ENCODE data around the gene UPF2.
"Not testable (repeated sequence)": the region's sequence is repeated elsewhere in the genome, so short reads cannot be mapped to it uniquely, and the experiment has no call there.

The UPF2 gene, protein sequence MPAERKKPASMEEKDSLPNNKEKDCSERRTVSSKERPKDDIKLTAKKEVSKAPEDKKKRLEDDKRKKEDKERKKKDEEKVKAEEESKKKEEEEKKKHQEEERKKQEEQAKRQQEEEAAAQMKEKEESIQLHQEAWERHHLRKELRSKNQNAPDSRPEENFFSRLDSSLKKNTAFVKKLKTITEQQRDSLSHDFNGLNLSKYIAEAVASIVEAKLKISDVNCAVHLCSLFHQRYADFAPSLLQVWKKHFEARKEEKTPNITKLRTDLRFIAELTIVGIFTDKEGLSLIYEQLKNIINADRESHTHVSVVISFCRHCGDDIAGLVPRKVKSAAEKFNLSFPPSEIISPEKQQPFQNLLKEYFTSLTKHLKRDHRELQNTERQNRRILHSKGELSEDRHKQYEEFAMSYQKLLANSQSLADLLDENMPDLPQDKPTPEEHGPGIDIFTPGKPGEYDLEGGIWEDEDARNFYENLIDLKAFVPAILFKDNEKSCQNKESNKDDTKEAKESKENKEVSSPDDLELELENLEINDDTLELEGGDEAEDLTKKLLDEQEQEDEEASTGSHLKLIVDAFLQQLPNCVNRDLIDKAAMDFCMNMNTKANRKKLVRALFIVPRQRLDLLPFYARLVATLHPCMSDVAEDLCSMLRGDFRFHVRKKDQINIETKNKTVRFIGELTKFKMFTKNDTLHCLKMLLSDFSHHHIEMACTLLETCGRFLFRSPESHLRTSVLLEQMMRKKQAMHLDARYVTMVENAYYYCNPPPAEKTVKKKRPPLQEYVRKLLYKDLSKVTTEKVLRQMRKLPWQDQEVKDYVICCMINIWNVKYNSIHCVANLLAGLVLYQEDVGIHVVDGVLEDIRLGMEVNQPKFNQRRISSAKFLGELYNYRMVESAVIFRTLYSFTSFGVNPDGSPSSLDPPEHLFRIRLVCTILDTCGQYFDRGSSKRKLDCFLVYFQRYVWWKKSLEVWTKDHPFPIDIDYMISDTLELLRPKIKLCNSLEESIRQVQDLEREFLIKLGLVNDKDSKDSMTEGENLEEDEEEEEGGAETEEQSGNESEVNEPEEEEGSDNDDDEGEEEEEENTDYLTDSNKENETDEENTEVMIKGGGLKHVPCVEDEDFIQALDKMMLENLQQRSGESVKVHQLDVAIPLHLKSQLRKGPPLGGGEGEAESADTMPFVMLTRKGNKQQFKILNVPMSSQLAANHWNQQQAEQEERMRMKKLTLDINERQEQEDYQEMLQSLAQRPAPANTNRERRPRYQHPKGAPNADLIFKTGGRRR

DNA sequence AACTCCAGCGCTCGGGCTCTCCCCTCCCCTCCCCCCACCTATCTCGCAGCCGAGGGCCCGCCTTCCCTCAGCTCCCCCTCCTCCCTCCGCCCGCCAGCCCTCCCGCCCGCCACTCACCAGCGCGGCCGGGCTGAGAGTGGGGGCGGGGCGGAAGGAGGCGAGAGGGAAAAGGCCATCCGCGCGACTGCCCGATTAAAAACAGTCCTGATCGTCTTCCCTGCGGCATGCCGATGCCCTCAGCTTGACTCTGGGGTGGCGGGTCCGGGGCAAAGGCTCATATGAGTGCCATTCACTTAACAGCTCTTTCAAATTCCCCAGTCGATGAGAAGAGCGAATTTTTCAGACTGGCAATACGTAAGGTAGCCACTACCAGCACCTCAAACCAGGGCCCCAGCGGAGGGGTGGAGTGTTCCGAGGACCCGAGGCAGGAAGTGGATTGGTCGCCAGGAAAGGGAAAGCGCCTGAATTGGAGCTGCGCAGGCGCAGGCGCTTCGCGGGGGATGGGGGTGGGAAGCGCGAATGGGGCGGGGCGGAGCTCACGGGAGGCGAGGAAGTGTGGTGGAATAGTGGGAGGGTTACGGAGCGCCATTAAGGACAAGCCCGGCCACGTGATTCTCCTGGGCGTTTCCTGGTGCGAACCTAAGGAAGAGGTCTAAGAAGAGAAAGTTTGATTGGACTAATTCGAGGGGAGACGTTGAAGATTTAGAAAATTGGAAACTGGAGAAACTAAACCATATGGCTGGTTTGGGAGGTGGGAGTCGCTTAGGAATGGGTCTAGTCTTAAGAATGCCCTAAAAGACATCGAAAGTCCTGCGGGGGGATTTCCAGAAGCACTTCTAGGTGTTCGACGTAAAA is at the start of gene UPF2:
UPF2 (minus strand) TSS at position 13 of the 855 bp plus-strand sequence. CDS start 7,386 bp downstream, outside the sequence.
- peak; percentile 99 for DNase-seq

DNA sequence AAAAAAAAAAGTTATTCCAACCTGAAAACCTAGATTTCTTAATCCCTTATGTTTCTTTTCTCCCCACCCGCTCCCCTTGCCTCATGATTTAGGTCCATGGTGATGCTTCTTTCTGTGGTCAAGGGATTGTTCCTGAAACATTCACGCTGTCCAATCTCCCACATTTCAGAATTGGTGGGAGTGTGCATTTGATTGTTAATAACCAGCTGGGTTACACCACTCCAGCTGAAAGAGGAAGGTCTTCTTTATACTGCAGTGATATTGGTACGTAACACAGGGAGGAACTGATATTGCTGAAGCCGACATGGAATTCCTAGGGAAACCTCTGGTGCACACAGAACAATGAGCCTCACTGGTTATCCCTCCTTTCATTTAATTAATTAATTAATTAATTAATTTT is 48.8 kb upstream of the UPF2 start:
- DNase-seq: no peak

DNA sequence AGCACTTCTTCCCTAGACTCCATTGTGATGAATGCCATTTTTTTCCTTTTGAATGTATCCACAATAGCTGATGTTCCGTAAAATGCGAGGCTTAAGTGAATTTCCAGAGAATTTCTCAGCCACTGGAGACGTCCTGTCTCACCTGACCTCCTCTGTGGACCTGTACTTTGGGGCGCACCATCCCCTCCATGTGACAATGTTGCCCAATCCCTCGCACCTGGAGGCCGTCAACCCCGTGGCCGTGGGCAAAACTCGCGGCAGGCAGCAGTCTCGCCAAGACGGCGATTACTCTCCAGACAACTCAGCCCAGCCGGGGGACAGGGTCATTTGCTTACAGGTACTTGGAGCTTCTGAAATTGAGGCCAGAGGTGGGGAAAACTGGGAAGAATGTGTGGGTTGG is 46.3 kb upstream of the UPF2 start:
- DNase-seq: no peak

DNA sequence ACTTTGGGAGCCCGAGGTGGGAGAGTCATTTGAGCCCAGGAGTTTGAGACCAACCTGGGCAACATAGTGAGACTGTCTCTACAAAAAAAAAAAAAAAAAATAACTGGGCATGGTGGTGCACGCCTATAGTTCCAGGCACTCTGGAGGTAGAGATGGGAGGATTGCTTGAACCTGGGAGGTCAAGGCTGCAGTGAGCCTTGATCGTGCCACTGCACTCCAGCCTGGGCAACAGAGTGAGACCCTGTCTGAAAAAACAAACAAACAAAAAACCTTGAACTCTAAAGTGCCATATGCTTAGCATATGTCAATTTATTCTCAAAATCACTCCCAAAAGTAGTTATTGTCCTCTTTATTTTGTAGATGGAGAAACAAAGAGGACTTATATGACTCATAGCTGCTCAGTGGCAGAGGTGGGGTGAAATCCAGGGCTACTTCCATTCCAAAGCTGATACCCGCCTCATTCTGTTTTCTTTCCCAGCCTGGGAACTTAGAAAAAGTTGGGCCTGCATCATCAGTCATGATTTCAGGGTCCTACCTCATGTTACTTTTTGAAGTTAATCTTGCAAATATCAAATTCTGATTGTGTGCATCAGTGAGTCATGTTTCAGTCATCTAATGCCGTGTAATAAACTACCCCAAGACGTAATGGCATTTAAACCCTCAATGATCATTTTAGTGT is 39.4 kb upstream of the UPF2 start:
- no peak for DNase-seq

DNA sequence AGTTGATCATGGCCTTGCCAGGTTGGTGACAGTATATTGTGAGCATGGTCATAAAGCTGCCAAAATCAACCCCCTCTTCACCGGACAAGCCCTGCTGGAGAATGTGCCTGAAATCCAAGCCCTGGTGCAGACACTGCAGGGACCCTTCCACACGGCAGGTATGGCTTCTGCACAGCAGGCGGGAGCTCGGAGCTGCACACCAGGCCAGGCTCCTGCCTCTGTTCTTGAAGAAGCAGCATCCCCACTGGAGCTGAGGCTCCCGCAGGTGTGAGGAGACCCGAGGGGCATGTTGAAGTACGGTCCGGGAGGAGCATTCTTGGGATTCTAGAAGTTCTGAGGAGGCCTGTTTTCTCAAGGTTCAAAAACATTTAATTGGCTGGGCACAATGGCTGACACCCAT is 38.9 kb upstream of the UPF2 start:
- no peak for DNase-seq

DNA sequence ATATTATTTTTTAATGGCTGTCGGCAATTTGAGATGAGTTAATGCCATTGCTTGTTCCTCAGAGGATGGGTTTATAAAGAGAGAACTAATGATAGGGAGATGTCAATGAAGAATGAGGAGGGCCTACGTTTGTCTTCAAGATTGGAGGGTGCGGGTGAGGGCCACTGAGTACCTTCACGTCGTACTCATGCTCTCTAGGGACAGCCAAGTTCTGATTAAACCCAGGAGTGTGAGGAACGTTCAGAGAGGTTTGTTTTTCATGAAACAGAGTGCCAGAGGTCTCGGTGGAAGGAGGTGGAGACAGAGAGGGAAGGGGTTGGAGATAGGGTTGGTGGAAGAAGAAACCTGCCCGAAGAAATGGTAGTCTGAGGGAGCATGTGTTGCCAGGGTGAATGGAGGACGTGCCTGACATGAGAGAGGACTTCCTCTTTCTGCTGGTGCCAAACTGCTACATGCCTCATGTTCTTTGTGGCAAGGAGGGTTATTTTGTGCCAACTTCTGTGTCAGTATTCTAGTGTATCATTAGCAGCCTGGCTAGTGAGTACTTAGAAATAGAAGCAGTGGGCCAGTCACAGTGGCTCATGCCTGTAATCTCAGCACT is 35.1 kb upstream of the UPF2 start:
- DNase-seq: peak; percentile 39

DNA sequence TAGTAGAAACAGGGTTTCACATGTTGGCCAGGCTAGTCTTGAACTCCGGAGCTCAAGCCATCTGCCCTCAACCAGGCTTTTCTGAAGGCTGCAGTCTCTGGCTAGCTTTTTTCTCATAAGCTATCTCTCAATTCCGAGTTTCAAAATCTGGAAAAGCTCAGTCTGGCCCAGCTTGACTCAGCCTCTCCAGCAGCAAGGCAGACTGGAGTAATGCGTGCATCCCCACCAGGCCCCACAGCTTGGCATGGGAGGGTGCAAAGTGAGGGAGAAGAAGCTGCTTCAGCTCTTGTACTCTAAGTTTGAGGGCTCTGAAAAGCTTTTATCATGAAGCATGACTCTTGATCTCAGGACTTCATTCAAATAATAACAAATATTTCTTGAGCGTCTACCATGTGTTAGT is 30.9 kb upstream of the UPF2 start:
- no peak for DNase-seq

DNA sequence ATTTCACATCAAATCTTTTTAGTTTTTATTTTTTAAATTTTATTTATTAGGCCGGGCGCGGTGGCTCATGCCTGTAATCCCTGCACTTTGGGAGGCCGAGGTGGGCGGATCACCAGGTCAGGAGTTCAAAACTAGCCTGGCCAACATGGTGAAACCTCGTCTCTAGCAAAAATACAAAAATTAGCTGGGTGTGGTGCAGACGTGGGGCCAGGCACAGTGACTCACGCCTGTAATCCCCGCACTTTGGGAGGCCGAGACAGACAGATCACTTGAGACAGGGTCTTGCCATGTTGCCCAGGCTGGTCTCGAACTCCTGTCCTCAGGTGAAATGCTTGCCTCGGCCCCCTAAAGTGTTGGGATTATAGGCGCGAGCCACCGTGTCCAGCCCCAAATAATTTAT is 28.8 kb upstream of the UPF2 start:
- DNase-seq: not testable (repeated sequence)

DNA sequence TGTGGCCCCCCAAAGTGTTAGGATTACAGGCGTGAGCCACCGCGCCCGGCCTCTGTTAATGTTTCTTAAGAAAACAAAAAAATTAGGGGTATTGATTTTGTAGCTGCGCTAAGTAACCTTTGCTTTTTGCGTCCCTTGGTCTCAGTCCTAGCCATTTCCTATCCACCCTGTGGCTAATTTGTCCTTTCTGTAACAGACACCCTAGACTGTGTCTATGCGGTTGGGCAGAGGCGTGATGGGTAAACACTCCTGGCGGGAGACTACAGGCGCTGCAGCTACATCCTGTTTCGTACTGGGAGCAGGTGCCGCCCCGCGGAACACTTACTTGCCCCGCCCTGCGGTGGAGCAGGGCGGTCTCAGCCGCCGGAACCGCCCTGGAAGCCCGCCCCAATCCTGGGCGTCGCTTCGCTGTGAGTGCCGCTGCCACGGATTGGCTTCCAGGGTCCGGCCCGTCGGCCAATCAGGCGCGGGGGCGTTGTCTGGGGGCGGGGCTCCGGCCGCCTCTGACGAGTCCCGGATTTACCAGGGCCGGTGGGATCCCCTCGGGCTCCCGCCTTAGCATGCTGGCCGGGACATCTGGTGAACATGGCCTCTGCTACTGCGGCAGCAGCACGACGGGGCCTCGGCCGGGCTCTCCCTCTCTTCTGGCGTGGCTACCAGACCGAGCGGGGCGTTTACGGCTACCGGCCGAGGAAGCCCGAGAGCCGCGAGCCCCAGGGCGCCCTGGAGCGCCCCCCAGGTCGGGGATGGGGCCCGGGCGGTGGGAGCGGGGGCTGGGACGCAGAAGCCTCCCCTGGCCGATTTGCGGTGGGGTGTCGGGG is 26.1 kb upstream of the UPF2 start, which contains the start of gene DHTKD1:
DHTKD1 (plus strand) TSS at position 506 of the 821 bp plus-strand sequence; CDS start at position 586, 80 bp downstream.
- DNase-seq: peak; percentile 99

DNA sequence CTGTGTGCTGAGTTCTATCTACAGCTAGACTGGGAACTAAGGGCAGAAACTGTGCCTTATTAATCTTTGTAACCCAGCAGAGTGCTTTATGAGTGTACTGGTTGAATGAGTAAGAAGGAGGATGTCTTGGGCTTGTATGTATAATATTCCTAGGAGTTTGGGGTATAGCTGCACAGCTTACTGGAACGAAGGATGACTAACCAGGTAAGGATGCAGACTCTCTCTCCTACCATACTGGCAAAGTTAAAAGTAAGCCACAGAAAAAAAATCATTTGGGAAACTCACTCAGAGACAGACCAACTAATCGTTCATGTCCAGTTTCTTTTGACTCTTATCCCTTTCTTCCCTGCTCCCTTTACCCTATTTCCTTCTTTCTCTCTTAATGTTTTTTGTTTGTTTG is 24.7 kb upstream of the UPF2 start:
- no peak for DNase-seq

DNA sequence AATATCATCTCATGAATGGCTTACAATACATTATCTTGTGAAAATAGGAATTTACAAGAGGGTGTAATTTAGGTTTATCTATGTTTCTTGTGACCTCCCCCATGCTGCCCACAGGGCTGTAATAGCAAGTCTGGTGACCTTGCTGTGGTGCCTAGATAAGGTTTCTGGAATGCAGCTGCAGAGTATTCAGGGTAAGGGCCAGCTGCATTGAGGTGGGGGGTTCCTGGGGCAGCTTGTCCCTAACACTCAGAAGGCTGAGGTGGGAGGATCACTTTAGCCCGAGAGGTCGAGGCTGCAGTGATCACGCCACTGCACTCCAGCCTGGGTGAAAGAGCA is 20.8 kb upstream of the UPF2 start:
- DNase-seq: peak; percentile 96

DNA sequence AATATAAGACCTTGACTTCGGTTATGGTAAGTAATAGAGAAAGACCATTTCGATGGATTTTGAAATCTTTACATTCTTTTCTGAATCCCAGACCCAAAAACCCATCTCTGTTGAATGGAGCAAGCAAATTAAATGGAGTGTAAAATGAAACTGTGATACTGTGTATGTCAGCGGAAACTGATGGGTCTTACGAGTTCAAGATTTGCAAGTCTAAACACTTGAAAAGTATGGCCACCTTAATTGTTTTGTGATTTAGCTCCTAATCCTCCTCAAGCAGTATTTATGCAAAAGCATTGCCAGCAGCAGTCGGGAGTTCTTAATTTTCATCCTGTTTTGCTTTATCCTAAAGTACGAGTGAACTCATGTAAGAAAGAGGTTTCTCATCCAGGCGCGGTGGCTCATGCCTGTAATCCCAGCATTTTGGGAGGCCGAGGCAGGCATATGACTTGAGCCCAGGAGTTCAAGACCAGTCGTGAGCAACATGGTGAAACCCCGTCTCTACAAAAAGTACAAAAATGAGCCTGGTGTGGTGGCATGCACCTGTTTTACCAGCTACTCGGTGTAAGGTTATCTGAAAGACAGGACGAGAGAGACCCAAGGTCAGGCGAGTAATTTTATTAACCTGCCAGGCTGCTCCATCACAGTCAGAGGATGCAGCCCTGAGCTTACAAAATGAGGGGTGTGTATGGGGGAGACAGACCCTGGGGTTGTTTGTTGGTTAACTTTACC is 20.3 kb upstream of the UPF2 start:
- no peak for DNase-seq

DNA sequence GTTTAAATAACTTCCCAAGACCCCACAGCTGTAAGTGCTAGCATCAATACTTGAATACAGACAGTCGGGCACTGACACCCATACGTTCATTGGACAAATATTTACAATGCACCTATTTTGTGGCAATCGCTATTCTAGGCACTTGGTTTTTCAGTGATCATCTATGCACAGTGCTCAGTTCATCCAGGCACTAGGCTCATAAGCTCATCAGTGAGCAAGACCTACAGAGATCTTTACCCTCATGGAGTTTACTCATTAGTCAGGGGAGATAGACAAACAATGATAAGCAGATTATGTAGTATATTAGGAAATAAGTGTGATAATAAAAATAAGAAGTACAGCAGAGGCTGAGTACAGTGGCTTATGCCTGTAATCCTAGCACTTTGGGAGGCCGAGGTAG is 18.5 kb upstream of the UPF2 start:
- DNase-seq: no peak

DNA sequence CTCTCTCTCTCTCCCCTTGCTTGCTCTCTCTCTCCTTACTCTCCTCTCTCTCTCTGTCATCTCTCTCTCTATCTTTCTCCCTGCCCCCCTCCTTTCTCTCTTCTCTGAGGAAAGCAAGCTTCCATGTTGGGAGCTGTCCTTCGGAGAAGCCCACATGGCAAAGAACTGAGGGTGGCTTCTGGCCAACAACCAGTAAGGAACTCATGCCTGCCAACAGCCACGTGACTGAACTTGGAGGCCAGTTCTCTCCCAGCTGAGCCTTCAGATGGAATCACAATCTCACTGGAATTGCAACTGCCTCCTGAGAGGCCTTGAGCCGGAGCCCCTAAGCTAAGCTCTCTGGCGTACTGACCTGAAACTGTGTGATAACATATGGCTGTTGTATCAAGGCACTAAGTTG is 14.1 kb upstream of the UPF2 start:
- peak; percentile 71 for DNase-seq

DNA sequence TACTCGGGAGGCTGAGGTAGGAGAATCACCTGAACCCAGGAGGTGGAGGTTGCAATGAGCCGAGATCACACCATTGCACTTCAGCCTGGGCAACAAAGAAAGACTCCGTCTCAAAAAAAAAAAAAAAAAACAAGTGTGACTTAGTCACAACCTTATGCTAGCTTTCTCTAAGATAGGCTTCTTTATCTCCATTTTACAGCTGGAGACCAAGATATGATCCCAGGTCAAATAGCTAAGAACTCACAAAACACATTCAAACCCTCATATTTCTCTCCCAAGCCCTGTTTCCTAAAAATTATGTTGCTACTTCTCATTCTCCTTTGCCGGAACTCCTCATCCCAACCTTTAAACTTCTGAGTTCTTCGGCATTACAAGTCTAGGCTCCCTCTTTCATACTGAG is 13.1 kb upstream of the UPF2 start:
- DNase-seq: peak; percentile 95

DNA sequence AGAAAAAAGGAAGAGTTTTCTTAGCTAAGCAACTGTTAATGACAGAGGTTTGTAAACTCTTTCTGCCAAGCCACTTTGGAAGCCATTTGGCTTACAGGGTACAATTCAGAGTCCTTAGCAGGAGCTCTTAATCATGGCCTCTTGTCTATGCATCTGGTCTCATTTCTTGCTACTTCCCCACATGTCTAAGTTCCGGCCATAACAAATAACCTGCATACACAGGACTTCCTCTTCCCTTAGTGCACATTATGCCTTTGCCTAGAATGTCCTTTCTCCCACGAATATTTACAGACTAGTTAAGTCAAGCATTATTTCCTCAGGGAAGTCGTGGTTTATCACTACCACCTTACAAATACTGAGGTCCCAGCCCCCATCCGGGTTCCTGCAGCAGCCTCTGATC is 8.6 kb upstream of the UPF2 start:
- no peak for DNase-seq

DNA sequence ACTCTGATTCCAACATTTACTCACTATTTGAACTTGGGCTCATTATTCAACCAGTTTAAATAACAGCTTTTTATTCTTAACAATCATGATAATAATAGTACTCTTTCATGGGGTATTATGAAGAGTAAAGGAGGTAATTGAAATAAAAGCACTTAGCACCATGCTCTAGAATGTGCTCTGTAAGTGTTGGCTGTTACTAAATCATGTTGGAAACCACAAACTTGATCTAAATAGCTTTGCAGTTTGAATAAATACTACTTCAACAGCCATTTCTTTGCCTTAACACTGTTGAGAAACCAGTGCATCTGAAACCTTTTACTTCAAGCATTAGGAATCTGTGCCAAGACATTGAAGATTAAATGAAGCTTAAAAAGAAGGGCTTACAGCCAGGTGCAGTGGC is 7.9 kb upstream of the UPF2 start:
- no peak for DNase-seq

DNA sequence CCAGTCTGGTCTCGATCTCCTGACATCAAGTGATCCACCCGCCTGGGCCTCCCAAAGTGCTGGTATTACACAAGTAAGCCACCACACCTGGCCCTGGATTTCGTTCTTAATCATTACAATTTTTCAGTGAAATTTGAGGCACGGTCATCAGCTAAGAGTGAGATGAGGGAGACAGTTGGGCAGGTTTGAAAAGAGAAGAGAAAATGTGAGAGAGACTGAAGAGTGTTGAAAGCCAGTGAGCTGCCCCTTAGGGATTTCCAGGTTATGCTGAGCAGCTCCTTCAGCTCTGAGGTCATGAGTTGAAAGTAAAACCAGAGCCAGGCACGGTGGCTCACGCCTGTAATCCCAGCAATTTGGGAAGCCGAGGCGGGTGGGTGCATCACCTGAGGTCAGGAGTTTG is 5.9 kb upstream of the UPF2 start:
- no peak for DNase-seq

DNA sequence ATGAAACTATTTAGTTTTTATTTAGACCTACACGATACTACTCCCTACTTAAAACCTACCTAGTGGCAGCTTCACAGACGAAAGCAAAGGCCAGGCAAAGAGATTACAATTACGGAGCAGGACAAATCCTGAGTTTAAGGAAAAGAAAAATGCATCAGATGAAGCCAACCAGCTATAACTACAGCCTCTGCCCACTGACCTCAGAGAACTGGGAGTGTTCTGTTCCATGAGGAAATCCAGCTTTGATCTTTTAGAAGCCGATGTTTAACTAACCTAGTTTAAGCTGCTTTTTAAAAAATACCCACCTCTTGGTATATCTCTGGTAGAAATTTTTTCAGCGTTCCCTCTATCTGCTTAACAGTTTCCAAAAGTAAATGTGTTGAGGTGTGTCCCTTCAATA is 3.0 kb upstream of the UPF2 start:
- no peak for DNase-seq

DNA sequence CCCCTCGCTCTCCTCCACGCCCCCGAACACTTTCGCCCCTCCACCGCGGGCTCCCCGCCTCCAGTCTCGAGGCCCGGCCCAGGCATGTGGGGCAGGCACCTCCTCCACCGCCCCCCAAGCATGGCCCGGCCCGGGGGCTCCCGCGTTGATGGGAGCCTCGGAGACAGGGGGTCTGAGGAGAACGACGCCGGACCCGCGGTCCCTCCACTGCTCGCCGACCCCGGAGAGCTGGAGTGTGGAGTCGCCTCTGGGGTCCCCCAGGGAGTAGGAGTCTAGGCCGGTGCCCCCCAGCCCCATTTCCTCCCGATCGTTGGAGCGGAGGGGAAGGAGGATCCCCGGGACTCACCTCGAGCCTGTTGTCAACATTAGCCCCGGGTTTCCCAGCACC is 206 bp downstream of the UPF2 start:
- DNase-seq: no peak
